ENCODE measurements around the gene IQCC. TPM values are rescaled to one million over a fixed set of nuclear protein-coding genes. Genes with fewer than 3 reads are reported as not detected.

IQCC gene
- total RNA-seq, 1 donor from 2014 or later: 2.3 TPM

- no peak for DNase-seq
Measured at GRCh38 chr1:32224285-32224684, 18.8 kb downstream of the IQCC start.

DNA sequence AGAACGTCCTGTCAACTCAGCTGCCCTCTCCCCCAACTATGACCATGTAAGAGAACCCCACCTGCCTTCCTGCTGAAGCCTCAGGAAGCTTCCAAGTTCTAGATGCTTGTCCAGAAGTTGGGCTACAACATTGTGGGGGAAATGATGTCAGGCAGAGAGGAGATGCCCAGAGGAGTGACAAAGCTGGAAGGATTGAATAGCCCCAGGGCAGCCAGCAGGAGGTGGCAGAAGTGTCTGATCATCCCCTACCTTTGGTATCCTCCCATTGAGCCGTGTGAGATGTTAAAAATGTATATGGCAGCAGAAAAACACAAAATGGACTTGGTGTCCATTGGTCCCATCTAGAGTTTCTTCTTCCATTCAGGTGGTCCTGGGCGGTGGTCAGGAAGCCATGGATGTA is 23.3 kb downstream of the IQCC start:
- DNase-seq: no peak

DNA sequence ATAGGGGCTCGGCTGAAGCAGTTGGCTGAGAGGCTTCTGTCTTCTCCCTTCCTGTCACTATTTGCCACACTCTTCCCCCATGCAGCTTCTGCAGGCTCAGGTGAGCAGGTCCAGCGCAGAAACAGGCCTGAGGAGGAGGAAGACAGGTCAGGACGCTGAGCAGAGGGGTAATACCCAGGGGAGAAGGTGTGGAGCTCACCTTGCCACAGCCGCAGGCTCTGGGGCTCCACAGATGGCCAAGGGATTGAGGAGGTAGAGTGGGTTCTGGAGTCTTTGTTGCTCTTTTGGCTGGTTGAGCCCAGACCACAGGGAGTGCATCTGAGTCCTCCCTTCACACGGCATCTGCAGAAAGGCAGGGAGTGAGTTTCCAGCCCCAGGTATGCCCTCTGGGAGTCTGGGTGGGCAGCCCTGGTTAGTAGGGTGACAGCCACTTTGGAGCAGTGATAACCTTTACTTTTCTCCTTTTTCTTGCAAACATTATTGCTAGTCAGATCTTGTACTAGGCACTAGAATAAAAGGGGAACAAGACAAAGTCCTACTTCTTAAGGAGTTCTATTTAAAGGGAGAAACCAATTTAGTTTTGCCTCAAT is 26.5 kb downstream of the IQCC start:
- DNase-seq: no peak

DNA sequence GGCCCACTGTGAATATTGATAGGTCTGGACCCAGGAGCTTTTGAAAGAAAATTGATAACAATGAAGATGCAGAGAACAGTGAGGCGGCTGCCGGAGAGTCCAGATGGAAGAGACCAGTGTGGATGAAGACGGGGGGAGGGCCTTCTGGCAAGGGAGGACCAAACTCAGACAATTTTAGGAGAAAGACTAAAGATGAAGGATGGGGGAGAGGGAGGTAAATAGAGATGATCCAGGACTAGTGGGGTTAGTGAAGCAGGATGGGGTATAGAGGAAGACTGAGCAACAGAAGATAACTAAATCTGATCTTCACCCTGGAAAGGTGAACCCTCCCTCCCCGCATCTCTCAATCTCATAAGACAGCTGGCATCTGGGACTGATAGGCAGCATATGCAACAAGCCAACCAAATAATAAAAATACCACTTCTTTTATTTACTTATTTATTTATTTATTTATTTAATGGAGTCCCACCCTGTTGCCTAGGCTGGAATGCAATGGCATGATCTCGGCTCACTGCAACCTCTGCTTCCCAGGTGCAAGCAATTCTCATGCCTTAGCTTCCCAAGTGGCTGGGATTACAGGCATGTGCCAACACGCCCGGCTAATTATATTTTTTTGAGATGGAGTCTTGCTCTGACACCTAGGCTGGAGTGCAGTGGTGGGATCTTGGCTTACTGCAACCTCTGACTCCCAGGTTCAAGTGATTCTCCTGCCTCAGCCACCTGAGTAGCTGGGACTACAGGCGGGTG is 27.3 kb downstream of the IQCC start:
- DNase-seq: no peak

DNA sequence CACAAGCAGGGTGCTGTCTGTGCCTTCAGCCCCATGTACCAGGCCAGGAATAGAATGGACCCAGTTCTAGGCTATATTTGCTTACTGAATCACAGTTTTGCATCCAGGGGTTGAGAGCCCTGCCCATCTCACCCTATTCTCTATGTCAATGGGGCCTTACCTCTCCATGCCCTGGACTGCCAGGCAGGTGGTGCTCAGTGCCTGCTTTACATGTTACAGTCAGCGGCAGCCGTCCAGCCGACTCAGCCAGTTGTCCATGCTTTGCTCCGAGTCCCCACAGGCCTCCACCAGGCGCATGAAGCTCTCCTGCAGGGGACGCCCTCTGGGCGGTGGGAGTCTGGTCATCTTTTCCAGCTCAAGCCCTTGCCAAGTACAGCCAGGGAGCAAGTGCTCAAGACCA is 29.3 kb downstream of the IQCC start:
- DNase-seq: no peak

DNA sequence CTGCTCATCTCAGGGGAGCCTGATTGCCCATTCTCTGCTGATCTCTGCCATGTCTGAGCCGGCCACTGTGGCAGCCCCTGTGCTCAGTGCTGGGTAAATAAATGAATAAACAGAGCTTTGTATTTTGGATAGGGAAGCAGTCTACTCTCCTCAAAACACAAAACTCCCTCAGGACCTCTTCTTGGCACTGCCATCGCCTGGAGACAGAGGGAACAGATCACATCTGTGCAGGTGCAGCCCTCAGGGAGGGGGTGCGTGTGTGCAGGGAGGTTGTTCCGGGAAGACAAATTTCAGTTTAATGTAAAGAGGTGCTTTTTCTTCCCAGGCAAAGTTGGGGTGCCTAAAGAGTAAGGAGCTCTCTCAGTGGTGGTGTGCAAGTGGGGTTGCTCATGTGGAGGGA is 33.9 kb downstream of the IQCC start:
- no peak for DNase-seq

- DNase-seq: no peak
Measured at GRCh38 chr1:32239790-32240139, 34.3 kb downstream of the IQCC start.

- peak; percentile 41 for DNase-seq
Measured at GRCh38 chr1:32240140-32240951, 34.9 kb downstream of the IQCC start.

DNA sequence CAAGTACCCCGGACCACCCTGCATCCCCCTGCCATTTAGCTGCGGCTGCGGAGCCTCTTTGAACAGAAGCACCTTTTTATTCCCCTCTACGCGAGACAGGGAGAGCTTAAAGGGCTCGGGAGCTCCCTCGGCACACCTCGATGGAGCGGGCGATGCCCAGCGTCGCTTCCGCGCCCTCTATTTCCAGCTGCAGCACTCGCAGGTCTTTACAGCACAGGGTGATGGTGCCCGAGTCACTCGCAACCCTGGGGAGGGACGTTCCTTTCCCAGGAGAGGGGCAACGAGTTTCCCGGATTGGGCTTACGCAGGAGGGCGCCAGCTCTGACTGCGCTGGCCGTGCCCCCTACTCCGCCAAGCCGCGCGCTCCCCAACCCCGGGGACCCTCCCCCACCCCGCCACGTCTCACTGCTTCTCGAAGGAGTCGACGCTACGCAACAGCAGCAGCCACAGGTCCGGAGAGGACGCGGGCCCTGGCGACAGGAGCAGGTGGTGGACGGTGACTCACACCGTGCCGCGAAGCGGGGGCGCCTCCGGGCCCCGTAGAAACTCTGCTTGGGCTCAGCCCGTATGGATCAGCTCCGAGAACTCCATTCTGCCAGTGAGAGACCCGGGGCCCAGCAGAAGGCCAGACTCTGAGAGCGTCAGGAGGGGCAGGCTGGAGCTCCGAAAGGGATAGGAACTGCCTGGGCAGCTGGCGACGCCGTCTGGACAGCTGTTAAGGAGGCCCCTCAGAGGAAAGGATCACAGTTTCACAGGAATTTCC is 35.7 kb downstream of the IQCC start:
- peak; percentile 45 for DNase-seq

GRCh38 chr1:32242341-32242851 is 36.9 kb downstream of the IQCC start:
- peak; percentile 10 for DNase-seq

DNA sequence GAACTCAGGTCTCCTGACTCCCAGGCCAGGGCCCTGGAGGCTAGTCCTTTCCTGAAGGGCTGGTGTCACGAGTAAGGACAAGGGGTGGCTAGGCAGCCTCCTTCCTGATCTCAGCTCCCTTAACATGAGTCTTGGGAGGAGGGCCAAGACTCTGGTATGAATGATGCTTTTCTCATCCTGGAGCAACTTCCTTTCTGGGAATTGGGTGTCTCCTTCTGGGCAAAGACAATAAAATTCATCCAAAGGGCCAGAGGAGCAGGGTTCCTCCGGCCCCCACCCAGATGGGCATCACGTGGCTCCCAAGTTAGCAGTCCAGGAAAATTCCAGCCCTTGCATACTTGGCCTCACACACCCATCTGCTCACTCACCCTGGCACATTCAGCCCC is 41.4 kb downstream of the IQCC start, which contains the start of gene FAM167B:
Gene FAM167B, plus strand, starts transcription at position 335 of the 386 bp plus-strand sequence. CDS start 200 bp downstream, outside the sequence.
- DNase-seq: no peak

DNA sequence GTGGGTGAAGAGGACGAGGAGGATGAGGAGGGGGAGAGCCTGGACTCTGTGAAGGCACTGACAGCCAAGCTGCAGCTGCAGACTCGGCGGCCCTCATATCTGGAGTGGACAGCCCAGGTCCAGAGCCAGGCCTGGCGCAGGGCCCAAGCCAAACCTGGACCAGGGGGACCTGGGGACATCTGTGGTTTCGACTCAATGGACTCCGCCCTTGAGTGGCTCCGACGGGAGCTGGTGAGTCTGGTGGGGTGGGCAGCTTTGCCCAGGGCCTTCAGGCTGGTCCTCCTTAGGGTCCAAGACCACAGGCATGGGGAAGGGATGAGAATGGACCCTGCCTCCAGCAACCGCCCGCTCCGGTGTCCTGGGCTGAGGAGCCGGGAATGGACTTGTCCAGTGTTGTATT is 42.0 kb downstream of the IQCC start:
- DNase-seq: no peak

DNA sequence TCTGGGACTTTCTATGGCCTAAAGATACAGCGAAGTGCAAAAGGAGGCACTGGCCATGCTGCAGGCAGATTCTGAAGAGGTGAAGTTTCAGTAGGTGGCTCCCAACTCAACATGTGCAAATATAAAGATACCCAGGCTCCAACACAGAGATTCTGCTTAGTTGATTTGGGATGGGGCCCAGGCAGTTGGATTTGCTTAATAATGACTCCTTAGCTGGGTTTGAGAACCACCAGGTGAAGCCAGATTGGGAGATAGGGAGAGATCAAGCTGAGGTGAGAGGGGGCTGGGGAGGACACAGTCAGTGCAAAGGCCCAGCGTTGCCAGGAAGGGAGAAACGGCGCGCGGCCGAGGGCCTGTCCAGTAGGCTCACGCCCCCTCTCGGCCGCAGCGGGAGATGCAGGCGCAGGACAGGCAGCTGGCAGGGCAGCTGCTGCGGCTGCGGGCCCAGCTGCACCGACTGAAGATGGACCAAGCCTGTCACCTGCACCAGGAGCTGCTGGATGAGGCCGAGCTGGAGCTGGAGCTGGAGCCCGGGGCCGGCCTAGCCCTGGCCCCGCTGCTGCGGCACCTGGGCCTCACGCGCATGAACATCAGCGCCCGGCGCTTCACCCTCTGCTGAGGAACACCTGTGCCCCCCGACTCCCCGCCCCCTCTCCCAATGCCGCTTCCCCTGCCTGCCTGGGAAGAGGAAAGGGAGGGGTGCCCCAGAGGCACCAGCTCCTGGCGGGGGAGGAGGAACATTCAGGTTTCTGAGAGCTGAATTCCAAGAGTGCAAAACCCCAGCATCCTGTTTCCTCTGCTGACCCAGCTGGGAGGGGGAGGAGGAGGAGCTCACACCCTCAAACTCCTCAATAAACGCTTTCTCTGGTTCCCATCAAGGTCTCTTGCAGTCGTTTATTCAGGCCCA is 42.8 kb downstream of the IQCC start:
- DNase-seq: peak; percentile 31

GRCh38 chr1:32249831-32250525 is 44.5 kb downstream of the IQCC start:
- DNase-seq: no peak

GRCh38 chr1:32250893-32251716 is 45.6 kb downstream of the IQCC start, which contains the start of gene LCK:
TSS of gene LCK (plus strand) at chr1:32251265. CDS start at chr1:32274330, 23,065 bp downstream.
- DNase-seq: no peak

GRCh38 chr1:32255072-32256071 is 49.9 kb downstream of the IQCC start:
- no peak for DNase-seq

GRCh38 chr1:32256473-32257226 is 51.2 kb downstream of the IQCC start:
- DNase-seq: no peak

DNA sequence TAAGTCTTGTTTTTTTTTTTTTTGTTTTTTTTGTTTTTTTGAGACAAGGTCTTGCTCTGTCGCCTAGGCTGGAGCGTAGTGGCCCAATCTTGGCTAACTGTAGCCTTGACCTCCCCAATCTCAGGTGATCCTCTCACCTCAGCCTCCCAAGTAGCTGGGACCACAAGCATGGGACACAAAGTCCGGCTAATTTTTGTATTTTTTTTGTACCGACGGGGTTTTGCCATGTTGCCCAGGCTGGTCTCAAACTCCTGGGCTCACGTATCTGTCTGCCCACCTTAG is 51.7 kb downstream of the IQCC start:
- DNase-seq: no peak
